Stimulated activated CD8-positive, alpha-beta memory T cell treated with anti-CD3 and anti-CD28 coated beads, Interleukin-7, amount 100 ng/mL, for 4 hours (primary cell): ENCODE data around the gene TLCD3B.

Experiments used
- DNase-seq, 2 donors: peaks; one replicate each; pipeline ENCODE4 v3.0.0-alpha.2; 2020; ENCODE audit warnings: low read depth in 2 of 2

Gene TLCD3B

DNA sequence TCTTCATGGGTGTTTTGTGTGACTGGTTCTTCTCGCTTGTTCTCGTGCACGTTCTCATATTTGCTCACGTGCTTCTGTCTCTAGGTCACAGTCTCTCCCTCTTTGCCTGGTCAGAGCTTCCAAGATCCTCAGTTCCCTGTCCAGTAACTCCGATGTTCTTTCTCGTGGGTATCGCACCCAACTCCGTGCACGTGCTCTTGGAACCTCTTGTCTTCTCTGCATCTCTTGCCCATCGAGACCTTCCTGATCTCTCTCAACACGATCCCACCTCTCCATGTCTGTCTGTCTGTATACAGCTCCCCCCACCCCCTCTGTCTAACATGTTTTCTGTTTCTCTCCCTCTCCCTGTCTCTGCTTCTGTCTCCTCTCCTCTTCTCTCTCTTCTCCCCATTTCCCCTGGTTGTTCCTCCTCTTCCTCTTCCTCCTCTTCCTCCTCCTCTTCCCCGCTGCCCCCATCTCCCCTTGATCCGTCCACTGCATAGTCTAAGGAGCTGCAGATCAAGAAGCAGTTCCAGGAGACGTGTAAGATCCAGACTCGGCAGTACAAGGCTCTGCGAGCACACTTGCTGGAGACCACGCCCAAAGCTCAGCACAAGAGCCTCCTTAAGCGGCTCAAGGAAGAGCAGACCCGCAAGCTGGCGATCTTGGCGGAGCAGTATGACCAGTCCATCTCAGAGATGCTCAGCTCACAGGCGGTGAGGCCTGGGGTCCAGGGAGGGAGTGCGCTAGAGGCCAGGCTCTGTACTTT is 41.8 kb downstream of the TLCD3B start:
- no peak for DNase-seq

DNA sequence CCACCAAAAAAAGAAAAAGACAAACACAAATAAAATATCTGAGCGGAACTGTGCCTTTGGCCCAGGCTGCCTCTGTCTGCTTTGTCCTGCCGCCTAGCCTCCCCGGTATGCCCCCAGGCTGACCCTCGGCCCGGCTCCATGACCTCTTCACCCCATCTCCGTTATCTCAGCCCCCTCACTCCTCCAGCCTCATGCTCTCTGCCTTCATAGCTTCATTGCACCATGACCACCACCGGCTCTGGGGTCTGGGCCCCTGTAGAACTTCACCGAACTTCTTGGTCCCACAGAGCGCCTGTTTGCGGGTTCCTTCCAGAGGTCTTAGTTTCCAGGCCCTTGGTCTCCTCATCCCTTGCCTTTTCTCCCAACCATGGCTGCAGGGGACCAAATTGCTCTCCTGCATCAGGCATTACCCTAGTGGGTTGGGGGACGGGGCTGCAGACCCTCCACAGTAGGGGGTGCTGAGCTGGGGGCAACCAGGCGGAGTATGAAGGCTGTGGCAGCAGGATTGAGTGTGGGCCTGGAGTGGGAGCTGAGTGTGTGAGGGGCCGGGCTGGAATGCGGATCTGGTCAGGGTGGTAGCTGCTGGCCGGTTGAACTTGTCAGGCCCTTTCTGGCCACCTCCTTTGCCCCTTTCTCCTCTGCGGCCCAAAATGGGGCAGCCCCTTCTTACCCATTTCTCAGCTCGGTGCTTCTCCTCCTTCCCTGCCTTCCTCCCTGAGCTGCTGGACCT is 42.6 kb downstream of the TLCD3B start:
- no peak for DNase-seq

DNA sequence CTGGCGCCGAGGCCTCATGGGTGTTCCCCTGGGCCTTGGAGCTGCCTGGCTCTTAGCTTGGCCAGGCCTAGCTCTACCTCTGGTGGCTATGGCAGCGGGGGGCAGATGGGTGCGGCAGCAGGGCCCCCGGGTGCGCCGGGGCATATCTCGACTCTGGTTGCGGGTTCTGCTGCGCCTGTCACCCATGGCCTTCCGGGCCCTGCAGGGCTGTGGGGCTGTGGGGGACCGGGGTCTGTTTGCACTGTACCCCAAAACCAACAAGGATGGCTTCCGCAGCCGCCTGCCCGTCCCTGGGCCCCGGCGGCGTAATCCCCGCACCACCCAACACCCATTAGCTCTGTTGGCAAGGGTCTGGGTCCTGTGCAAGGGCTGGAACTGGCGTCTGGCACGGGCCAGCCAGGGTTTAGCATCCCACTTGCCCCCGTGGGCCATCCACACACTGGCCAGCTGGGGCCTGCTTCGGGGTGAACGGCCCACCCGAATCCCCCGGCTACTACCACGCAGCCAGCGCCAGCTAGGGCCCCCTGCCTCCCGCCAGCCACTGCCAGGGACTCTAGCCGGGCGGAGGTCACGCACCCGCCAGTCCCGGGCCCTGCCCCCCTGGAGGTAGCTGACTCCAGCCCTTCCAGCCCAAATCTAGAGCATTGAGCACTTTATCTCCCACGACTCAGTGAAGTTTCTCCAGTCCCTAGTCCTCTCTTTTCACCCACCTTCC is 43.5 kb downstream of the TLCD3B start:
- DNase-seq: no peak

DNA sequence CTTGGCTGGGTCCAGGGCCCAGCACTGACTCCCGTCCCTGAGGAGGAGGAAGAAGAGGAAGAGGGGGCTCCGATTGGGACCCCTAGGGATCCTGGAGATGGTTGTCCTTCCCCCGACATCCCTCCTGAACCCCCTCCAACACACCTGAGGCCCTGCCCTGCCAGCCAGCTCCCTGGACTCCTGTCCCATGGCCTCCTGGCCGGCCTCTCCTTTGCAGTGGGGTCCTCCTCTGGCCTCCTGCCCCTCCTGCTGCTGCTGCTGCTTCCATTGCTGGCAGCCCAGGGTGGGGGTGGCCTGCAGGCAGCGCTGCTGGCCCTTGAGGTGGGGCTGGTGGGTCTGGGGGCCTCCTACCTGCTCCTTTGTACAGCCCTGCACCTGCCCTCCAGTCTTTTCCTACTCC is 44.1 kb downstream of the TLCD3B start:
- DNase-seq: no peak

DNA sequence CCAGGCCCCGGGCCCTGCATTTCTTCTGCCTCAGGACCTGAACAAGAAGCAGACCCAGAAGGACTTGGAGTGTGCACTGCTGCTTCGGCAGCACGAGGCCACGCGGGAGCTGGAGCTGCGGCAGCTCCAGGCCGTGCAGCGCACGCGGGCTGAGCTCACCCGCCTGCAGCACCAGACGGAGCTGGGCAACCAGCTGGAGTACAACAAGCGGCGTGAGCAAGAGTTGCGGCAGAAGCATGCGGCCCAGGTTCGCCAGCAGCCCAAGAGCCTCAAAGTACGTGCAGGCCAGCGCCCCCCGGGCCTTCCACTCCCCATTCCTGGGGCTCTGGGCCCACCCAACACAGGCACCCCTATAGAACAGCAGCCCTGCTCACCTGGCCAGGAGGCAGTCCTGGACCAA is 44.8 kb downstream of the TLCD3B start:
- DNase-seq: no peak

DNA sequence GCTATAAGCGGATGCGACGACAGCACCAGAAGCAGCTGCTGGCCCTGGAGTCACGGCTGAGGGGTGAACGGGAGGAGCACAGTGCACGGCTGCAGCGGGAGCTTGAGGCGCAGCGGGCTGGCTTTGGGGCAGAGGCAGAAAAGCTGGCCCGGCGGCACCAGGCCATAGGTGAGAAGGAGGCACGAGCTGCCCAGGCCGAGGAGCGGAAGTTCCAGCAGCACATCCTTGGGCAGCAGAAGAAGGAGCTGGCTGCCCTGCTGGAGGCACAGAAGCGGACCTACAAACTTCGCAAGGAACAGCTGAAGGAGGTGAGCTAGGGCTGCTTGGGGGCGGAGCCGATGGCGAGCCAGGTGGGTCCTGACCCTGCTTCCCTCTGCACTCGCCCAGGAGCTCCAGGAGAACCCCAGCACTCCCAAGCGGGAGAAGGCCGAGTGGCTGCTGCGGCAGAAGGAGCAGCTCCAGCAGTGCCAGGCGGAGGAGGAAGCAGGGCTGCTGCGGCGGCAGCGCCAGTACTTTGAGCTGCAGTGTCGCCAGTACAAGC is 45.7 kb downstream of the TLCD3B start:
- DNase-seq: no peak

DNA sequence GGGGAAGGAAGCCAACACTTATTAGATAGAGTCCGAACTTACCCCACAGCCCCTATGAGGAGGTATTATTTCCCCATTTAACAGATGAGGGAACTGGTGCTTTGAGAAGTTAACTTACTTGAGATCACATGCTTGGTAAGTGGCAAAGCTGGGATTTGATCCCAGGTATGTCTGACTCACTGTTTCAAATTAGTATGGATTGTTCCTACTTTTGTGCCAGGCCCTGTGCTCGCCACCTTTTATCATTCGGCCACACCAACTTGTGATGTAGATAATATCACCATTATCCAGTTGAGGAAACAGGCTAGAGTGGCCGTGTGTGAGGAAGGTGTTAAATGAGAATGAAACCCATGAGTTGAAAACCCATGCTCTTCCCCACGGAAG is 46.3 kb downstream of the TLCD3B start:
- no peak for DNase-seq

DNA sequence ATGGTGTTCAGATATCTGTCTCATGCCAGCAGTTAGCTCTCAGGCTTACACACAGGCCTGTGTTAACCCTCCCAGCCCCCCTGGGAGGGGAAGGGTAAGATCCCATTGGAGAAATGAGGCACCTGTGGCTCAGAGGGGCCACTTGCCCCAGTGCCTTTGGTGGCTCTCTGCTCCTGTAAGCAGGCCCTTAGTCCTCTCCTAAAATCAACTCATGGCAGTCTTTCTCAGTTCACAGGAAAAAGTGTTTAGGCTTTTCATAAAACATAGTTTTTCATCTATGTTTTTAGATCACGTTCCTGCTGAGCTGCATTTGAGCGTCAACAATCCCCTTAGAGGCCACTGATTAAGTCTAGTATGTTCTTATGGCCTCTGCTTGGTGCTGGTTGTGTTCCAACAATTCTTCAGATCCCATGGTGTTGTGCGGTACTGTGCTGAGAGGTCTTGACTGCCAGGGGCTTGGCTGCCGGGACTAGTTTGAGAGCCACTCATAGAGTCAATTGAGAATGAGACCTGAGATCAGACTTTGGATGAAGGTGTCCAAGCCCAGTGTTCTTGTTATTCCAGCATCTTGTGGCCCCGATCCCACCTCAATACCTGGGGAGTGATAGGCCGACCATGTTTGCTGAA is 46.8 kb downstream of the TLCD3B start:
- DNase-seq: no peak

DNA sequence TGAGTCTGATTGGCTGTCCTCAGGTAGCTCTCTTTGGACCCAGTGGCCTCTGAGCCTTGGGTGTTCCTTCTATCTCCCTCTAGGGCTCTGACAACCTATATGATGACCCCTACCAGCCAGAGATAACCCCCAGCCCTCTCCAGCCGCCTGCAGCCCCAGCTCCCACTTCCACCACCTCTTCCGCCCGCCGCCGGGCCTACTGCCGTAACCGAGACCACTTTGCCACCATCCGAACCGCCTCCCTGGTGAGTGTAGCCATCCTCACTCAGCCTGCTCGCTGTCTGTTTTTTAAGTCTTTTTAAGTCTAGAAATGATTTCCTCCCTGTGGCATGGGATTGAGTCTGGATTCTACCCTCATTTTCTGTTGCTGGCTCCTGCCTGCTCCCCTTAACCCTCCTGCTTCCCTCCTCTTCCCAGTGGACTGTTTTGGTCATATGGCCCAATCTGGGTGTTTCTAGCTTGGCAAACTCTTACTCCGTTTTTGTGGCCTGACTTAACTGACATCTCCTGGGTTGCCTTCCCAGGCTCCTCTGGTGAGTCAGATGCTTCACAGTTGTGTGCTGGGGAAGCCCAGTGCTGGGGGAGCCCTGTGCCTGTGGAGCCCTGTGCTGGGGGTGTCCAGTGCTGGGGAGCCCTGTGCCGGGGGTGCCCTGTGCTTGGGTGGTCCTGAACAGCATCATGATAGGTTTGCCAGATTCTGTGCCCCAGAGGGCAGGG is 47.5 kb downstream of the TLCD3B start:
- DNase-seq: no peak

DNA sequence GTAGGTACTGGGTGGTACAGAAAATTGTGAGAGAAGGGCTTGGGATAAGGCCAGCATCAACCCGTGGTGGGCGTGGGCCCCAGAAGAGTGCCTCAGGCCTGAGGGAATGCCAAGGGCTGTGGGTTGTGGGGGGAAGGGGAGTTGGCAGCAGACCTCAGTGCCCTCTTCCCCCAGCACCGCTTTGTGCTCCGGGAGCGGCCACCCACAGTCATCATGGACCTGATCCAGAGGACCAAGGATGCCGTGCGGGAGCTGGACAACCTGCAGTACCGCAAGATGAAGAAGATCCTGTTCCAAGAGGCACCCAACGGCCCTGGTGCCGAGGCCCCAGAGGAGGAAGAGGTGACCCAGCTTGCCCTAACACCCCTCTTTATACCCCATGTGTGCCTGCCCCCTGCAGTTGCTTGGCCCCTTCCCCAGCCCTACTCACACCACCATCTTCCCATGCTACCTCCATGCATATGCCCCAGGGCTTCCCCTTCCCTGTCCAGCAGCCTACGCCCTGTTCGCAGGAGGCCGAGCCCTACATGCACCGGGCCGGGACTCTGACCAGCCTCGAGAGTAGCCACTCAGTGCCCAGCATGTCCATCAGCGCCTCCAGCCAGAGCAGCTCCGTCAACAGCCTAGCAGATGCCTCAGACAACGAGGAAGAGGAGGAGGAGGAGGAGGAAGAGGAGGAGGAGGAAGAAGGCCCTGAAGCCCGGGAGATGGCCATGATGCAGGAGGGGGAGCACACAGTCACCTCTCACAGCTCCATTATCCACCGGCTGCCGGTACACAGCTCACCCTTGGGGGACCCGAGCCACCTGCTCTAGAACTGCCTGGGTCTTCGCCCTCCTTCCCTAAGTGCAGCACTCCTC is 48.3 kb downstream of the TLCD3B start:
- DNase-seq: no peak

DNA sequence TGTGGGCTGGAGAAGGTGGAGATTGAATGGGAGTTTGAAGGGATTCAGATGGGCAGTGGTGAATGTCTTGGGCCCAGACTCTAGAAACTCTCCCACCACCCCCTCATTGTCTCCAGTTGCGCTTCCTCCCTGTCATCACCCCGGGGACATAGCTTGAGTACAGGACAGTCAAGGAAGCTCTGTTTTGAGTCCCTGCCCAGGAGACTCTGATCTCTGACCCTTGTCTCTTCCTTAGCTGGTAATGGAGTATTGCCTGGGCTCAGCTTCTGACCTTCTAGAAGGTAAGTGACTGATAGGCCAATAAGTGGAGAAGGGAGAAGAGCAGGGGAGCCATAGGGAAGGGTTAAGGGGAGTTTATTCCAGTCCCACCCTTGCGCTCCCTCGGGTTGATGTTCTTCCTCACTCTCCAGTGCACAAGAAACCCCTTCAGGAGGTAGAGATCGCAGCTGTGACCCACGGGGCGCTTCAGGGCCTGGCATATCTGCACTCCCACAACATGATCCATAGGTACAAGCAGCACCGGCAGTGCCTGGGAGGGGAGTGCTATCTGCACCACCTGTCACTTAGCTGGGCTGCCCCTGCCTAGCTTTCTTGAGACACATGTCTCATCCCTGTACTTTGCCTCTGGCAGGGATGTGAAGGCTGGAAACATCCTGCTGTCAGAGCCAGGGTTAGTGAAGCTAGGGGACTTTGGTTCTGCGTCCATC is 52.4 kb downstream of the TLCD3B start:
- no peak for DNase-seq

DNA sequence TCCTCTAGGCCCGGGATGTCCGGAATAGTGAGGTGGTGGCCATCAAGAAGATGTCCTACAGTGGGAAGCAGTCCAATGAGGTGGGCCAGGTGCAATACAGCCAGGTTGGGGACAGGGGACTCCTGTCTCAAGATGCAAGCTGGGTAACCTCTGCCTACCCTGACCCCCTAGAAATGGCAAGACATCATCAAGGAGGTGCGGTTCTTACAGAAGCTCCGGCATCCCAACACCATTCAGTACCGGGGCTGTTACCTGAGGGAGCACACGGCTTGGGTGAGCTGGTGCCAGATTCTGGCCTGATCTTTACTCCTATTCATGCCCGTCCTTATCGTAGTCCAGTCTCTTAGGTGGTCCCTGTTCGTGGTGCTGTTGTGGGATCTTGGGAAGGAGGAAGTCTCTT is 53.0 kb downstream of the TLCD3B start:
- DNase-seq: no peak

DNA sequence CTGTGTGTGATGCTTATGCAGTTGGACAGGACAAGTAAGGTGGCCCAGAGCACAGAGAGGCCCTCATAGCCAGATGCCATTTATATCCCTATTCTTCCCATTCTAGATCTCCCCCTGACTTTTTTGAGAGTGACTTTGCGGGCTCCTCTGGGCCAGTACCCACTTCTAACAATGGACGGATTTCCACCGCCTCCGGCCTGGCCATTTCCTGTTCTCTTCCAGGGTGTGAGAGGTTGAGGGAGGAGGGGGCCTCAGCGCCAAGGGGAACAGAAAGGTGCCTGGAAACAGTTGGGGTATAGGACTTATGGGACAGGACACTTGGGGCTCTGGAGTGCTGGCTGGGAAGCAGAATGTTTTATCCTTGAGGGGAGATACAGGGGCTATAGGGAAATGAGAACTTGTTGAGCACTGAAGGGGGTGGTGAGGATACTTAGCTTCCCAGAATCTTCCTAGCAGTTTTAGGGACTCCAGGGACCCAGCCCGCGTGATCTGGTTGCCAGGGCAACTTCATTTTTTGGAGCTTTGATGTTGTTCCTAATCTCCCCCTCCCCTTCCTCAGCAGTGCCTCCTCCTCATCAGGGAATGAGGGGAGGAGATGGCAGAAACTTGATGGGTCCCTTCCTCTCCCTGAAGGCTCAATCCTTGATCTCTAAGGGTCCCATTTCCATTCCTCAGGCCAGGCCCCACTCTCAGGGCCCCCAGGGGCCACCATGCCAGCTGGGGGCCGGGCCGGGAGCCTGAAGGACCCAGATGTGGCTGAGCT is 53.8 kb downstream of the TLCD3B start:
- no peak for DNase-seq

DNA sequence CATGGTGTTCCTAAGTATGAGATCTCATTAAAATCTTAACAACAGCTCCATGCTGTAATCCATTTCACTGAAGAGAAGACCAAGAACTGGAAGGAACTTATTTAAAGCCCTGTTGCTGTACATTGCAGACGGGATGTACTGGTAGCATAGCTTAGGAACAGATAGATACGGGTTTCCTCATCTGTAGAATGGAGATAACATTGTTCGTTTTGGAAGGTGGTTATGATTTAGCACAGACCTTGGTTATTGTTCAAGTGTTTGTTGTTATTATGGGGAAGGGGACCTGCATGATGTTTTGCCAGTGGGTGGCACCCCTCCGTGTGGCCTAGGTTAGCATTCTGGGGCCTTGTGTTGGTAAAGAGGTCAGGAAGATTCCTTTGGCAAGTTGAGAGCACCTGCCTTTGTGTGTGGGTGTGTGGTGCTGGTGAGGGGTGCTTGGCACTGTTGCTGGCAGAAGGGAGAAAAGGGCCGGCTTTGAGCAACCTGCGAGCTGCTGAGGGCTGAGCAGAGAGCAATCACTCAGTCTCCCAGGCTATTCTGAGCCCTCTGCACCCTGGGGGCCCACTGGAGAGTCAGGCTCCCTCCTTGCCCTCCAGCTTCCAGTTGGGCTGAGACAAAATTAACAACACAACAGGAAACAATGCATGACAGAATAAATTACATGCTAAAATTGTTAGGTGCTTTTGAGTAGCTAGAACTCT is 55.1 kb downstream of the TLCD3B start:
- no peak for DNase-seq

DNA sequence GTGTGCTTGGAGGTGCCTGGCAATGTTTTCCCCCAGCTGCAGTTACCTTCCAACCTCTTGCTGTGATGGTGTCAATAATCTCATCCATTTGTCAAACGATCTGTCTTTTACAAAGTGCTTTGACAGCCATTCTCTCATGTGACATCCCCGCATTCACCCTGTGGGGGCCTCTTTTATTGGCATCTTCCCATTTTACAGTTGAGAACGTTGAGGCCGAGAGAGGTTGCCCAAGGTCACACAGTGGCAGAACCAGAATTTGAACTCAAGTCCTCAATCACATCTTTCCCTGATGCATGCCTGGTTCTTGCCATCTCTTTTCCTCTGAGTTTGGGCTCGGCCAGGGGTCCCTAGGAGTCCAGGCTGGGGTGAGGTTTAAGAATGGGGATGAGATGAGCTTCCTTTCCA is 55.9 kb downstream of the TLCD3B start:
- DNase-seq: no peak
